Measurements from ENCODE around the gene LRRC36.

- no peak for TF ChIP-seq CTCF (conservative IDR thresholded peaks at IDR 0.05; ENCODE audit: low read depth, low read length)
- TF ChIP-seq EZH2 (IDR thresholded peaks at IDR 0.05; ENCODE audit: low read length, unreplicated experiment) = no peak
These were observed 48.4 kb upstream of the LRRC36 start for GRCh38 chr16:67277999-67278772.

Measured in PC-3 (cell line).